Panc1 (cell line): ENCODE measurements around the gene FUOM.

ENCODE experiments used
- CTCF ChIP-seq: fragments of 450-650 bp; IDR thresholded peaks from 2 replicates; pipeline ENCODE4 v1.5.1; 2017; ENCODE audit warnings: mild to moderate bottlenecking
- POLR2AphosphoS5 ChIP-seq: IDR thresholded peaks from 2 replicates; pipeline ENCODE4 v1.6.1; 2012; ENCODE audit warnings: mild to moderate bottlenecking, low read depth, low read length, moderate library complexity

DNA sequence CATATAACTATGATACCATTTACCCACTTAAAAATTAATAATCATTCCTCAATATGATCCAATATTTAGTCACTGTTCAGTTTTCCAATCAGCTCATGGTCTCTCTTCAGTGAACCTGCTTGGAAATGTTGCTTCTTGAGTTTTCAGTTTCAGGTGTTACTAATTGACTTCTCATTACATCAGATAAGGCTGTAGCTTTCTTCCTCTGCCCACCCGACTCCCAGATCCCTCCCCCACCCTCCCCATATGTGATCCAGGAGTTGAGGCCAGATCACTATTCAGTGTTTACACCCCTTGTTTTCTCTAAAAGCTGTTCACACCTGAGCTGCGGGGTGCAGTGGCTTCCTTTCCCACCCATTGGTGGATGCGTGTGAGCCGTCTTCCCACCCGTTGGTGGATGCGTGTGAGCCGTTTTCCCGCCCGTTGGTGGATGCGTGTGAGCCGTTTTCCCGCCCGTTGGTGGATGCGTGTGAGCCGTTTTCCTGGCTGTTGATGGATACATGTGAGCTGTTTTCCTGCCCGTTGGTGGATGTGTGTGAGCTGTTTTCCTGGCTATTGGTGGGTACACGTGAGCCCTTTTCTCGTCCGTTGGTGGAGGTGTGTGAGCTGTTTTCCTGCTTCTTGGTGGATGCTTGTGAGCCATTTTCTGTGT, 32.9 kb upstream of the FUOM start:
- TF ChIP-seq POLR2AphosphoS5 (no peak), CTCF (no peak)
